ENCODE results near the gene CDS2.
A peak's percentile ranks its signal among the peaks of the same experiment; 100 is the strongest.

Gene CDS2

GRCh38 chr20:5149892-5150225, 23.1 kb downstream of the CDS2 start:
- DNase-seq (ENCODE audit: extremely low spot score, insufficient read length, low read depth) (no peak), FAIRE-seq (no peak)

GRCh38 chr20:5150226-5151076, 23.6 kb downstream of the CDS2 start:
- DNase-seq (ENCODE audit: extremely low spot score, insufficient read length, low read depth): no peak
- FAIRE-seq: no peak

- DNase-seq (ENCODE audit: extremely low spot score, insufficient read length, low read depth) (no peak), FAIRE-seq (no peak)
Observed at GRCh38 chr20:5153152-5153467, 26.3 kb downstream of the CDS2 start.

- FAIRE-seq: no peak
Observed at GRCh38 chr20:5153612-5154542, 27.1 kb downstream of the CDS2 start.

GRCh38 chr20:5154543-5154925, 27.7 kb downstream of the CDS2 start:
- DNase-seq (ENCODE audit: extremely low spot score, insufficient read length, low read depth): no peak
- FAIRE-seq: no peak

More at GRCh38 chr20:5153612-5154542, 27.1 kb downstream of the CDS2 start:
- DNase-seq (ENCODE audit: extremely low spot score, insufficient read length, low read depth): no peak

GRCh38 chr20:5155404-5155803, 28.6 kb downstream of the CDS2 start:
- DNase-seq (ENCODE audit: extremely low spot score, insufficient read length, low read depth): no peak
- FAIRE-seq: no peak

GRCh38 chr20:5156675-5157448, 30.1 kb downstream of the CDS2 start:
- FAIRE-seq (no peak), DNase-seq (ENCODE audit: extremely low spot score, insufficient read length, low read depth) (no peak)

GRCh38 chr20:5159928-5160327, 33.1 kb downstream of the CDS2 start:
- FAIRE-seq (no peak), DNase-seq (ENCODE audit: extremely low spot score, insufficient read length, low read depth) (no peak)

GRCh38 chr20:5160882-5161281, 34.1 kb downstream of the CDS2 start:
- no peak for FAIRE-seq
- no peak for DNase-seq (ENCODE audit: extremely low spot score, insufficient read length, low read depth)

- DNase-seq (ENCODE audit: extremely low spot score, insufficient read length, low read depth): no peak
Observed at GRCh38 chr20:5161536-5162164, 34.8 kb downstream of the CDS2 start.

GRCh38 chr20:5164645-5165625, 38.1 kb downstream of the CDS2 start:
- no peak for DNase-seq (ENCODE audit: extremely low spot score, insufficient read length, low read depth)
- no peak for FAIRE-seq

More at GRCh38 chr20:5161536-5162164, 34.8 kb downstream of the CDS2 start:
- no peak for FAIRE-seq

GRCh38 chr20:5168651-5169396, 42.0 kb downstream of the CDS2 start:
- DNase-seq (ENCODE audit: extremely low spot score, insufficient read length, low read depth) (no peak), FAIRE-seq (peak; percentile 56)

GRCh38 chr20:5170341-5170740, 43.5 kb downstream of the CDS2 start:
- FAIRE-seq (no peak), DNase-seq (ENCODE audit: extremely low spot score, insufficient read length, low read depth) (no peak)

GRCh38 chr20:5171064-5171789, 44.4 kb downstream of the CDS2 start:
- FAIRE-seq: no peak

GRCh38 chr20:5171790-5172164, 45.0 kb downstream of the CDS2 start:
- FAIRE-seq (no peak), DNase-seq (ENCODE audit: extremely low spot score, insufficient read length, low read depth) (no peak)

More at GRCh38 chr20:5171064-5171789, 44.4 kb downstream of the CDS2 start:
- no peak for DNase-seq (ENCODE audit: extremely low spot score, insufficient read length, low read depth)

GRCh38 chr20:5172167-5172601, 45.4 kb downstream of the CDS2 start:
- FAIRE-seq (peak; percentile 71), DNase-seq (ENCODE audit: extremely low spot score, insufficient read length, low read depth) (no peak)

- DNase-seq (ENCODE audit: extremely low spot score, insufficient read length, low read depth): no peak
- no peak for FAIRE-seq
Observed at GRCh38 chr20:5172903-5173463, 46.2 kb downstream of the CDS2 start.

Measured in GM18507 (cell line).